GM21576 (cell line): Measurements from ENCODE around the gene COL6A6.

ENCODE experiments used
- ATAC-seq: cut with Tn5 transposase; IDR thresholded peaks from one replicate; pipeline ENCODE4 v1.9.1; 2021; ENCODE audit warnings: mild to moderate bottlenecking, moderate library complexity; ENCODE audit not compliant: unreplicated experiment

The COL6A6 gene, protein sequence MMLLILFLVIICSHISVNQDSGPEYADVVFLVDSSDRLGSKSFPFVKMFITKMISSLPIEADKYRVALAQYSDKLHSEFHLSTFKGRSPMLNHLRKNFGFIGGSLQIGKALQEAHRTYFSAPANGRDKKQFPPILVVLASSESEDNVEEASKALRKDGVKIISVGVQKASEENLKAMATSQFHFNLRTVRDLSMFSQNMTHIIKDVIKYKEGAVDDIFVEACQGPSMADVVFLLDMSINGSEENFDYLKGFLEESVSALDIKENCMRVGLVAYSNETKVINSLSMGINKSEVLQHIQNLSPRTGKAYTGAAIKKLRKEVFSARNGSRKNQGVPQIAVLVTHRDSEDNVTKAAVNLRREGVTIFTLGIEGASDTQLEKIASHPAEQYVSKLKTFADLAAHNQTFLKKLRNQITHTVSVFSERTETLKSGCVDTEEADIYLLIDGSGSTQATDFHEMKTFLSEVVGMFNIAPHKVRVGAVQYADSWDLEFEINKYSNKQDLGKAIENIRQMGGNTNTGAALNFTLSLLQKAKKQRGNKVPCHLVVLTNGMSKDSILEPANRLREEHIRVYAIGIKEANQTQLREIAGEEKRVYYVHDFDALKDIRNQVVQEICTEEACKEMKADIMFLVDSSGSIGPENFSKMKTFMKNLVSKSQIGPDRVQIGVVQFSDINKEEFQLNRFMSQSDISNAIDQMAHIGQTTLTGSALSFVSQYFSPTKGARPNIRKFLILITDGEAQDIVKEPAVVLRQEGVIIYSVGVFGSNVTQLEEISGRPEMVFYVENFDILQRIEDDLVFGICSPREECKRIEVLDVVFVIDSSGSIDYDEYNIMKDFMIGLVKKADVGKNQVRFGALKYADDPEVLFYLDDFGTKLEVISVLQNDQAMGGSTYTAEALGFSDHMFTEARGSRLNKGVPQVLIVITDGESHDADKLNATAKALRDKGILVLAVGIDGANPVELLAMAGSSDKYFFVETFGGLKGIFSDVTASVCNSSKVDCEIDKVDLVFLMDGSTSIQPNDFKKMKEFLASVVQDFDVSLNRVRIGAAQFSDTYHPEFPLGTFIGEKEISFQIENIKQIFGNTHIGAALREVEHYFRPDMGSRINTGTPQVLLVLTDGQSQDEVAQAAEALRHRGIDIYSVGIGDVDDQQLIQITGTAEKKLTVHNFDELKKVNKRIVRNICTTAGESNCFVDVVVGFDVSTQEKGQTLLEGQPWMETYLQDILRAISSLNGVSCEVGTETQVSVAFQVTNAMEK (N-terminal part only)

DNA sequence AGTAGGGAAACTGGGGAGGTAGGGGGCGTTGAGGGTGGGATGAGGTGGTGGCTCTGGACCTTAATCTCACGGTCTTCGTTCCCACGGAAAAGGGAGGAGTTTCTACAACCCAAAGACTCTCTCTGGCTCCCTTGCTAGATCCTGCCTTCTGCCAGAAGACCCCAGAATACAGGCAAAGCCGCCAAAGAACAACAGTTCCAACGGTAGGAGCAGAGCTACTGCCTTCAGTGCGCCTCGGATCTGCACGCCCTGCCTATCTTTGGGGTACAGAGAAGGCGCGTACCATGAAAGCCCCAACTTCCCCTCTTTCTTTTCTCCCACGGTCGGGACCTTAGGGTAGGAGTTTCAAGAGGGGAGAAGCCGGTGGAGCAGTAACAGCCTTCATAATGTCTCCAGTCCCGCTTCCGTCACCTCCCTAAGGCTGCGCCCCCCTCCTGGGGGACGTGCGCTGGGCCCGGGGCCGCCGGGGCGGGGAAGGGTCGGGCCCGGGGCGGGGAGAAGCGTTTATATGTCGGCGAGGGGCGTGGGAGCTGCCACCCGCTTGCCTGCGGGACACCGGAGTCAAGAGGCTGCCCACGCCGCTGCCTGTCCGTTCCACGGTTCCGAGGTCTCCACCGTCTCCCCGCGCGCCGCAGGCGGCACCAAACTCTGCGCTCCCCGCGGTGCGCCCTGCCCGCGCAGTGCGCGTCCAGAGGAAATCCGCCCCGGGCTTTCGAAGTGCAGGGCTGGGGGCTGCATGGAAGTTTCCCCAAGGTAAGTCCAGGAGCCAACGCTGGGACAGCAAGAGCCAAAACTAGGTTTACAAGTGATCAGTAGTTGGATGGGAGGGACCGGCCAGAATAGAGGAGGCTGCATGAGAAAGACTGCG lies at the start of gene COL6A6:
Gene COL6A6, plus strand, starts transcription at position 533 of the 868 bp plus-strand sequence. CDS start 43,188 bp downstream, outside the sequence.
- no peak for ATAC-seq

DNA sequence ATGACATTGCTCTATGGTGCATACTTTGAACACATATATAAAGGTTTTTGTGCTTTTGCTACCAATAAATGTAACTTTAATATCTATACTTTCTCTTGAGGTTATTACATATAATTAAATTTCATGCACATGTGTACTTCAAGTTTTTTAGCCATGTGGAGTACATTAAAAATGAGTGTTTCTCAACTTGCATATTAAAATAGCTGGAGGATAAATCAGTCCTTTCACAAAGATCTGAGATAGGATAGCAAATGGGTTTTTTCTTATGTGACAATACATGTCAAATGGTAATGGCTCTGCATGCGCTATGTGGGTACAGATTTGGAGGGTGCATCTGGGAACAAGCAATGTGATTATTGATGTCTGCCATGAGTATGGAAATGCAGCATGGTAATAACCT lies 48.7 kb upstream of the COL6A6 start:
- ATAC-seq, result no peak

DNA sequence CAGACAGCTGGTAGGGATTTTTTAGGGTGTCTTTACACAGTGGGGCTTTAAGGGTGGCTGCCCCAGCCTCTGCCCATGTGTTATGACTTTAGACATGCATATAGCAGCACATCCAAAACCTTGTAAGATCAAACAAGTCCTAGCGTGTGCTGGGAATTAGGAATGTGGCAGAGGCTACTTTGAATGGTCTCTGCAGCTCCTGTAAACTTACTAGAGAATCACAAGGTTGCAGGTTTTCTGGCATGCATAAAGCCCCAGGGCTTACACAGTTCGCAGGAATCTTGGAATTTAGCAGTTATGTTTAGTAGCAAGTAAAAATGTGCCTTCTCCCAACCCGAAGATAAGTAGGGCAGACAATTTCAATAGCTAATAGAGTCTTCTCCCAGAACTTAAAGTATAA lies 46.9 kb upstream of the COL6A6 start:
- no peak for ATAC-seq

DNA sequence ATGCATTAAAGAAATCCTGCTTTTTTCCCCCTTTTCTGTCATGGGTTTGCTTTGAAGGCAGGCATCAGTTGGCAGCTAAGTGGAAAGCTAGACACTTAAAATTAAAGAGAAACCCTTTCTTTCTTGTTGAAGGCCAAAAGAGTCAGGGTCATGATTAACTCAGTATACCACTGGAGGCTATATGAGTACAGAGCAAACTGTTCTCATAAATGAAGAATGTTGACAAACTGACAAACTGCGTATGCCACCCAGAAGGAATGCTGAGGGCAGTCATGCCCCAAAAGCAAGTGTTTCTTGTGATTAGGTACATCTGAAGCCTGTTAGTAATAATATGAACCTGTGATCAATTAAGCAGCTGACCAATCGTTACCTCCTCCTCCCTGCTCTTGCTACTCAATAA lies 43.6 kb upstream of the COL6A6 start:
- no peak for ATAC-seq

DNA sequence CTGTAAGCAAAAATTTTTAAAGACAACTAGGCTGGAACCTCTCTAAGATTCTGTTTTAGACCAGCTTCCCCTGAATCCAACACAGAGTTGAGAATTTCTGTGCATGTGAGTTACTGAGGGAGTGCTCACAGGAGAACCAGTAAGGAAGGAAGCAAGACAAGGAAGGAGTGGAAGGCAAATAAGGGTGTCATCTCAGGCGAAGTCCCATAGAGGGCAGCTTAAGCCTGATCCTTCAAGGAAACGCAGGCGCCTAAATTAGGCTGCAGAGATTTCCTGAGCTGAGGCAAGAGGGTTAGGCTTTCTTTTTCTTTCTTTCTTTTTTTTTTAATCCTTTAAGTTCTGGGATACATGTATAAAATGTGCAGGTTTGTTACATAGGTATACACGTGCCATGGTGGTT lies 36.2 kb upstream of the COL6A6 start:
- ATAC-seq, result no peak

DNA sequence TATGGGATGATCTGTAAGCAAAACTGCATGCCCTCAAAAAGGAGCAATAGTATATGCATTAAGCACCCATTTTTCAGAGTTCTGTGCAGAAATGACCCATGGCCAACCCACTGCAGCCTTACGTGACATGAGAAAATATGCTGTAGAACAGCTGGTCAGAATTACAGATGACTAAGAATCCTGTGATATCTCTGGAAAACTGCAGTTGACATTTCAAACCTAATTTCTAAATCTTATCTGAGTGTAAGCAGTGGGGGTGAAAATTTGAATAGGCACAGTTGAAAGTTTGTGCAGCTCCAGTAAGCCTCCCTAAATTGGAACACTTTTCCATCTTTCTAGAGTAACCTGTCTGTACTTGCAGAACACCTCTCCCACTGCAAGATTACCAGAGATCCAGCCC lies 28.7 kb upstream of the COL6A6 start:
- ATAC-seq, result no peak

DNA sequence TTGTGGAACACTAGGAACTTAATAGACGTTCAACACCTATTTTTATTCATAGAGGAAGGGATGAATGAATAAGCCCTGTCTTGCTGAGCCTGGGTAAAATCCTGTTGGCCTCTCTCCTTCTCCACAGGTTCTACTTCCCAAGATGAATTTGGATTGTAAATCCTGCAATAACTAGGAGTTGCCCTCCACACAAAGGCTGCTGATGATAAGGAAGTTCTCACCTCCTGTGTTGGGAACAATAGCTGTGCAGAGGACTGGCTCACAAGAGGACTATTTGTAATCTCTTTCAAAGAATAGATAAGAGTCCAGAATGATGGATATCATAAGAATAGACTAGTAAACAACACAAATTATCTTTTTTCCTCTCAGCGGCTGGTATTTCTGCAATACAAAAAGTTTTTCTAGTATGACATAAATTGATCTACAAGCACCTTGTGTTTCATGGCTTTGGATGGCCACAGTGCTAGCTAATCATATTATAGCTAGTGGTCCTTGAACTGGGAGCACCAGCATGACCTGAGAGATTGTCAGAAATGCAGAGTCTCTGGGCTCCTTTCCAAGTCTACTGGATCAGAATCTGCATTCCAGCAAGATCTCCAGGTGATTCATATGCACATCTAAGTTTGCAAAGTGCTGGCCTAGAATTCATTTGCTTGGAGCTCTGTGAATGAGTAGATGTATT lies 28.1 kb upstream of the COL6A6 start:
- no peak for ATAC-seq

DNA sequence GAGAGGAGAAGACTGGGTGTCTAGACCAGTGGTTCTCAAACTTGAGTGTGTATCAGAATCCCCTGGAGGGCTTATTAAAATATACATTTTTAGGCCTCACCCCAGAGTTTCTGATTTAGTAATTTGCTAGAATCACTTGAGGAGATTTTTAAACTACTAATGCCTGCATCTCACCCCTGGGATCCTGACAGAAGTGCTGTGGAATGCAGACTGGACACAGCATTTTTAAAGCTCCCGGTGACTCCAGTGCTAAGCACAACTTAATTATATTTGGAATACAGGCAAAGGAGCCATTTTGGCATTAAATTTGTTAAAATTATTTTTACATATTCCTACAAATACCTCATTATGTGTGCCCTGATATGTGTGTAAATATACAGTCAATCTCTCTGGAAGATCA lies 26.7 kb upstream of the COL6A6 start:
- ATAC-seq, result no peak

DNA sequence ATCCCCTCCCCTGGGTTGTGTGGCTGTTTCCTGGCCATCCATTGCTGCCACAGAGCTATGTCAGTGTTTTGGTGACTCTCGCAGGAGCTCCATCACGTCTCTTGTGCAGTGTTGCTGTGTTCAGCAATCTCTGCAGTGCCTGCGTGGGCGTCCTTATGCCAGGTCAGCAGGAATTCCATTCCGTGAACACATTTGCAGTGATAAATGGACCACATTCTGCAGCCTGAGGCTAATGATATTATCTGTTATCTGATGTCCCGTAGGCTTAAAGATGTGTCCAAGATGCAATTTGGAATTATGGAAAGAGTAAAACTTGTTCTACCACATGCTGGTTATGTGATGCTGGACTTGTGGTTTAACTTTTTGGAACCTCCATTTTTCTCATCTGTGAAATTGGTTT lies 25.5 kb upstream of the COL6A6 start:
- no peak for ATAC-seq

DNA sequence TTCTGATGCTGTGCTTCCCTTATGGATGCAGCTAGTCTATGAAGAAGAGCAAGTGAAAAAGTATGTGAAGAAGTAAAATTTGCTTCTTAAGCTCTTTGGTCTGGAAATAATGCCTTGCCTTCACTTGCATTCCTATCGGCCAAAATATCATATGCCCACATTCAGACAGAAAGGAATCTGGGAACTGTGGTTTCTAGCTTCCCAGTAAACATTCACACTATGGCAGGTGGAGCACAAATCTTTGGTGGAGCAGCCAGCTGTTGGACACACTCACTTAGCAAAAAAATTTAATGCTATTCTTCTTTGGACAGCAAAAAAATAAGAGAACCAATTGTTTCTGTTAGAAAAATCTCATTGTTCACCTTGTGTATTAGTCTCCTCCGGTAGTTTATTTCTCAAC lies 12.3 kb upstream of the COL6A6 start:
- ATAC-seq, result no peak

DNA sequence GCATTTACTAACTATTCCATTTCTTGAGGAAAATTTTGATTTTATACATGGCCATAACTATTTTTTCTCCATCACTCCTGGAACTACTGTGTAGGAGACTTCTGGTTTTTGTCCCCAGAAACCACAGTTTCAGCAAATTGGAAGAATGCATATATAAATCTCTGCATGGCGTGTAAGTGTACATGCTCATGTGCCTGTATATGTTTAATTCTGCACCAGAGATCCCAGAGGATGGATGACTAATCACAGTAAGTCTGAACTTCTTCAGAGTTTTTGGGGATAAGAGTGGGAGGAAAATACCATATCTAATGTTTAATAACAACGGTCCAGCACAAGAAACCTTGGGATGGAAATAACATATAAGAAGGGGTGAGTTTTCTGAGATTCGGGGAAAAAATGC lies 10.9 kb upstream of the COL6A6 start:
- no peak for ATAC-seq

DNA sequence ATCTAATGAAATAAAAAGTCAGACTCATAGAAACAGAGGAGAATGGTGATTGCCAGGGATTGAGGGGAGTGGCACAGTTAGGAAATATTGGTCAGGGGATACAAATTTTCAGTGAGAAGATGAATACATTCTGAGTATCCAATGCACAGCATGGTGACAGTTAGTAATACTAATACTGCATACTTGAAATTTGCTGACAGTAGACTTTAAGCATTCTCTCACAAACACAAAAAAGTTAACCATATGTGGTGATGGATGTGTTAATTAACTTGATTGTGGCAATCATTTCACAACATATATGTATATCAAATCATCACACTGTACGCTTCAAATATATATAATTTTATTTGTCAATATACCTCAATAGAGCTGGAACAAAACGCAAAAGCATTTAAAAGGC lies 9.2 kb upstream of the COL6A6 start:
- ATAC-seq, result no peak

DNA sequence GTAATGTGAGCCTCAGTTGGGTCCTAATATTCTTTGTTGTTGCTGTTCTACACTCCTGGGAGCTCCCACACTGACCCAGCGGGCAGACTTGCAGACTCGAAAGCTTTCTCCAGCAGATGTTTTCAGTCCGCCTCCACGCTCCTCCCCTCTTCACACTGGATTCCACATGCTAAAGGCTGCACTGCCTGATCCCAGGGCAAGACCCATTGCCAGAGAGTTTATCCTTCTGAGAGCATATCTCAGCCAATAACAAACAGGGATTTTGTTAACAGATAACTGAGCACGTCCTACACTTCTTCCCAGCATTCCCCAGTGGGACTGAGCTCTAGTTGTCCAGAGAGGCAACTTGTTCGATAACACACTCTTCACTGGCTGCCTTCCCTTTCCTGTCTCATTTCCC lies 8.0 kb upstream of the COL6A6 start:
- ATAC-seq, result no peak

DNA sequence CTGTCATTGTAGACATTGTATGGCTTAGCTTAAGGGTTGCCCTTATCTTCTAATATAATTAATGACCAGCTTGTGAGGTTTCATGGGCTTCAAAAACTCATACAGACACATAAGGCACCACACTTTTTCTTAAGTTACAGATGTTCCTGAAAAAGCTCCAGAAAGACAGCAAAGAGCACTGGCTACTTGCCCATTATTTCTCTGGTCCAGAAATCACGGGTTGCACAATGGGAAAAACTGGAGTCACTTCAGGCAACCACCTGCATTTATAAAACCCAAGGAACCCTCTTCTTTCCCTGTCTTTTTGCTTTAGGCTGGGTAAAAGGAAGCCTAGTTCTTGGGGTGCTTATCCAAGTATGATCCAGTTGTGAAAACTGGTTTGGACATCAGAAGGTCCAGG lies 2.3 kb upstream of the COL6A6 start:
- no peak for ATAC-seq

DNA sequence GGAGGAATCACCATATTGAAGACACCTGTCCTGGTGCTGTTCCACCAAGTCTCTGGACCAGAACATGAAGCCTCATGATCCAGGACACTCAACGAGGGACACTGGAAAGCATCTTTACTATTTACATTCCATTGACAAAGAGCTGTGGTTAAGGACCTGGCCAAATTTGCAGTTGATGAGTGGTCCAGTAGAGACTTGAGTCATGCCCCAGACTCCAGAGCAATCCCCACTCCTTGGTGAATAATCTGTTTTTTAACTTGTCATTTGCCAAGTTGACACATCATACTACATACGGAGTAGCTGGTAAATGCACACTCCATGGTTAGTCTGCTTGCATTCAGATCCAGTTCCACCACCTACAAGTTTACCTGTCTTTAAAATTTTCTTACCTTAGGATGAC lies 1.2 kb upstream of the COL6A6 start:
- no peak for ATAC-seq

DNA sequence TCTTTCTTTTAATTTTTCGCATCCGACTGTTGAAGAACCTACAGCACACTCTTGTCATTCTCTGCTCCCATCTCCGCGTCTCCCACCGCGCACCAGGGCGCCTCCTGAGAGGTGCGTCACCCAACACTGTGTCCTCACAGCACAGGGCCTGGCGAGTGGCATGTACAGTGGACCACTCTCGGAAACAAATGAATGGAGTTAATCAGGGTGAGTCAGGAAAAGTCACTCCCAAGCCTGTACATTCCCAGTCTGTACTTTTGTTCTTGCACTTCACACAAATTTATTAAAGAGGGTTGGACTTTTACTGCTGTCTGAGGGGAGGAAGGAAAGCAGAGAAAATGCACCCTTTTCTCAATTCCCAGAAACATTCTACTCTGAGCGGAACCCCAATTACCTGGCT lies 625 bp downstream of the COL6A6 start:
- no peak for ATAC-seq

DNA sequence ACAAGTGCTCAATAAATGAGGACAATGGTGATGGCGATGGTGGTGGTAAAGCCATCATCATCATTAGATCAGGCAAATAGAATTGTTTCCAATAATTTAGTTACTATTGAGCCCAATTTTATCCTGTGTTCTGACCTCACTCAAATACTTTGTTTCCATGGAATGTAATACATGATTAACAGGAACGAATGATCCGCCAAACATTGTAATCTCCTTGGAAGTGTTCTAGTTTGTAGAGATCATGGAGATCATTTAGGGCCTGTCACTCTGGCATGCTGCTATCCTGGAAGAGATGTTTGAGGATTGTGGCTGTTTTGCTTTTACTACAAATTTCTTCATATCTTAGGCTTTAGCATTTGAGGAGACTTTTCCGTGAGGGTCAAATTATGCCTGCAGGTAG lies 2.8 kb downstream of the COL6A6 start:
- ATAC-seq, result no peak

DNA sequence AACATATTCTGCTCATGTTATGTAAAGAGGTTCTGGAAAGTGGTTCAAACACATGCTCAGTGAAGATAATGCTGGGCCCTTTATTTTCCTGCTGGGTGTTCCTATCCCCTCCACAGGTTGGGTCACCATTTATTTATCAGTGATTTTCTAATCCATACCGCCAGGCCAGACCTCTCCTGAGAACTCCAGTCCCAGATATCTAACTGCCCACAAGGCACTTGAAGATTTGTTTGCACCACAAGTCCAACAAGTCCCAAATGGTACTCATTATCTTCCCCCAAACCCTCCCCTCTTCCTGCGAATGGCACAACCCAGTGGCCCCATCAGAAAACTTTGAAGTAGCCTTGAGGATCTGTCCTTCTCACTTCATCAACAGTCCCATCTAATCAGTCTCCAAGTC lies 5.4 kb downstream of the COL6A6 start:
- ATAC-seq, result no peak

DNA sequence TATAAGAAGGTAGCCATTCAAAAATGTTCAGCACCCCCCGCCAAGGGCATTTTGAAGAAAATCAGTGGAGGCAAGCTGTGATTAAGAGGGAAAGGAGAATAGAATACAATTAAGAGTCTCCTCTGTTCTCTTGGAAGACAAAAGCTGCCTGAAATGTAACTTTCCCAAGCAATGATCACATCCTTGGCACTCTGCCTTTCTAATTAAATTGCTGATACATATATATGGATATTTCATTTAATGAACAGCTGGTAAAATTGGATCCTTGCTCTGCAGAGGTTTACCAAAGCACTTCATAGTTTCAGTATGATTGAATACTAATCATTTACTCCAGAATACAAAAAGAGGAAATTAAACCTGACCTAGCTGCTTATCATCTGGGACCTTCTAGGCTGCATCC lies 10.4 kb downstream of the COL6A6 start:
- ATAC-seq, result no peak

DNA sequence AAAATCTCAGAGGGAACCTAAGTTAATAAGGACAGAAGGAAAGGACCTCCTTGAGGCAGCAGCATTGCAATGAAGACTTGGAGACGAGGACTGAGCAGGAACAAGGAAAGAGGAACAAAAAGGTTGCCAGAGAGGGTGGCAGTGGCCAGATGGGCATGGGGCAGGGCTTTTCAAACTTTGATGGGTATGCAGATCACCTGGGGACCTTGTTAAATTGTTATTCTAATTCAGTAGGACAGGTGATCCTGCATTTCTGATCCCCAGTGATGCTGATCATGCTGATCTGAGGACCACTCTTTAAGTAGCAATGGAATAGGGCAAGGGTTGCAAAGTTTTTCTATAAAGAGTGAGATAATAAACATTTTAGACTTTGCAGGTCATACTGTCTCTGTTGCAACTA lies 11.1 kb downstream of the COL6A6 start:
- no peak for ATAC-seq
